Neural progenitor cell (in vitro differentiated cells): Measurements from ENCODE around the gene RGS18. TPM values are rescaled to one million over a fixed set of nuclear protein-coding genes. Genes with fewer than 3 reads are reported as not detected.

Source experiments
- DNase-seq: peaks from one replicate; pipeline ENCODE4 v3.0.0-alpha.2; 2016; ENCODE audit warnings: low spot score
- H2AFZ ChIP-seq: fragments of 200-600 bp; sonication (generic); replicated peaks from 2 replicates; pipeline ENCODE4 v1.6.1; 2016; ENCODE audit warnings: antibody characterized with exemption
- H3F3A ChIP-seq: fragments of 200-600 bp; sonication (generic); 2 replicates; pipeline ENCODE4 v1.6.1; 2016; ENCODE audit warnings: antibody characterized with exemption, low read depth
- H3K27ac ChIP-seq: fragments of 200-600 bp; sonication (generic); 2 replicates; pipeline ENCODE4 v1.5.1; 2016; ENCODE audit warnings: mild to moderate bottlenecking
- H3K27me3 ChIP-seq: fragments of 200-600 bp; sonication (generic); 2 replicates; pipeline ENCODE4 v1.6.1; 2016; ENCODE audit warnings: mild to moderate bottlenecking, moderate library complexity
- H3K36me3 ChIP-seq: fragments of 200-600 bp; sonication (generic); 2 replicates; pipeline ENCODE4 v1.5.1; 2016
- H3K4me1 ChIP-seq: fragments of 200-600 bp; sonication (generic); 2 replicates; pipeline ENCODE4 v1.6.1; 2016; ENCODE audit warnings: mixed run types
- H3K4me2 ChIP-seq: fragments of 200-600 bp; sonication (generic); 2 replicates; pipeline ENCODE4 v1.6.1; 2016
- H3K4me3 ChIP-seq: fragments of 200-600 bp; sonication (generic); 2 replicates; pipeline ENCODE4 v1.5.1; 2016
- H3K79me2 ChIP-seq: fragments of 200-600 bp; sonication (generic); 2 replicates; pipeline ENCODE4 v1.6.1; 2016; ENCODE audit warnings: low read depth
- H3K9ac ChIP-seq: fragments of 200-600 bp; sonication (generic); 2 replicates; pipeline ENCODE4 v1.6.1; 2016
- H3K9me3 ChIP-seq: fragments of 200-600 bp; sonication (generic); 2 replicates; pipeline ENCODE4 v1.5.1; 2016; ENCODE audit warnings: low read depth
- H4K20me1 ChIP-seq: fragments of 200-600 bp; sonication (generic); 2 replicates; pipeline ENCODE4 v1.6.1; 2016; ENCODE audit warnings: low read depth
- H3K27ac Mint-ChIP-seq: 3 replicates; pipeline ENCODE4 v1.8.0; 2021; ENCODE audit warnings: mixed read lengths
- H3K27me3 Mint-ChIP-seq: 2 replicates; pipeline ENCODE4 v1.8.0; 2022; ENCODE audit warnings: low read depth, mild to moderate bottlenecking, inconsistent platforms, moderate library complexity, mixed read lengths; ENCODE audit not compliant: insufficient read depth
- H3K36me3 Mint-ChIP-seq: 3 replicates; pipeline ENCODE4 v1.8.0; 2021; ENCODE audit warnings: mixed read lengths
- H3K4me1 Mint-ChIP-seq: 3 replicates; pipeline ENCODE4 v1.8.0; 2021; ENCODE audit warnings: mixed read lengths
- H3K4me3 Mint-ChIP-seq: 3 replicates; pipeline ENCODE4 v1.8.0; 2021; ENCODE audit warnings: mild to moderate bottlenecking, moderate library complexity, mixed read lengths
- H3K9me3 Mint-ChIP-seq: 3 replicates; pipeline ENCODE4 v1.8.0; 2020; ENCODE audit warnings: mixed read lengths
- EZH2 ChIP-seq: fragments of 200-600 bp; sonication (generic); IDR thresholded peaks from 2 replicates; pipeline ENCODE4 v1.6.1; 2017; ENCODE audit warnings: antibody characterized with exemption, mild to moderate bottlenecking, moderate library complexity
- EZH2phosphoT487 ChIP-seq: fragments of 200-600 bp; sonication (generic); IDR thresholded peaks from 2 replicates; pipeline ENCODE4 v1.6.1; 2017; ENCODE audit warnings: antibody characterized with exemption
- total RNA-seq: library from RNA; depleted of rRNA; stranded (reverse); fragments of >200 nt; gene quantifications from 2 replicates; pipeline ENCODE4 v1.2.3, GENCODE V29; 2015; ENCODE audit warnings: low replicate concordance
- TF ChIP-seq, protein P1 (sequence below): fragments of 200-600 bp; sonication (generic); IDR thresholded peaks from 2 replicates; pipeline ENCODE4 v1.5.1; 2017; ENCODE audit warnings: antibody characterized with exemption, mild to moderate bottlenecking

The RGS18 gene
- total RNA-seq, 1 donor from 2014 or later: not detected

DNA sequence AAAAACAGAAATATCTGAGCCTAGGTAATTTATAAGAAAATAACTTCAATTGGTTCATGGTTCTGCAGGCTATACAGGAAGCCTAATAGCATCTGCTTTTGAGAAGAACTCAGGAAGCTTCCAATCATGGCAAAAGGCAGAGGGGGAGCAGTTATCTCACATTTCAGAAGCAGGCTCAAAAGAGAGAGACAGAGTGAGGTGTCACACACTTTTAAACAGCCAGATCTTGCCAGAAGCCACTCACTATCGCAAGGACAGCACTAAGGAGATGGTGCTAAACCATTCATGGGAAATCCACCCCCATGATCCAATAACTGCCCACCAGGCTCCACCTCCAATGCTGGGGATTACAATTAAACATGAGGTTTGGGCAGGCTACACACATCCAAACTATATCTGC, 25.5 kb downstream of the RGS18 start:
- no peaks in the 10 kb centered on the region for H3K27me3 ChIP-seq
- Mint-ChIP-seq H3K4me3 (no peak overlapping the region), H3K4me1 (no peaks in the 10 kb centered on the region), H3K27ac (no peak overlapping the region), H3K9me3 (no peaks in the 10 kb centered on the region), H3K27me3 (no peaks in the 10 kb centered on the region), H3K36me3 (no peaks in the 10 kb centered on the region)
- H3K79me2 ChIP-seq: no peaks in the 10 kb centered on the region
- H3K9ac ChIP-seq: no peak overlapping the region
- no peak overlapping the region for H3K4me2 ChIP-seq
- H4K20me1 ChIP-seq: no peaks in the 10 kb centered on the region
- no peak for DNase-seq
- H3K4me1 ChIP-seq: no peaks in the 10 kb centered on the region
- no peaks in the 10 kb centered on the region for H3F3A ChIP-seq
- H3K9me3 ChIP-seq: no peaks in the 10 kb centered on the region
- H3K27ac ChIP-seq: no peak overlapping the region
- no peak overlapping the region for H3K4me3 ChIP-seq
- no peak overlapping the region for H2AFZ ChIP-seq
- no peaks in the 10 kb centered on the region for H3K36me3 ChIP-seq
- TF ChIP-seq, protein P1, sequence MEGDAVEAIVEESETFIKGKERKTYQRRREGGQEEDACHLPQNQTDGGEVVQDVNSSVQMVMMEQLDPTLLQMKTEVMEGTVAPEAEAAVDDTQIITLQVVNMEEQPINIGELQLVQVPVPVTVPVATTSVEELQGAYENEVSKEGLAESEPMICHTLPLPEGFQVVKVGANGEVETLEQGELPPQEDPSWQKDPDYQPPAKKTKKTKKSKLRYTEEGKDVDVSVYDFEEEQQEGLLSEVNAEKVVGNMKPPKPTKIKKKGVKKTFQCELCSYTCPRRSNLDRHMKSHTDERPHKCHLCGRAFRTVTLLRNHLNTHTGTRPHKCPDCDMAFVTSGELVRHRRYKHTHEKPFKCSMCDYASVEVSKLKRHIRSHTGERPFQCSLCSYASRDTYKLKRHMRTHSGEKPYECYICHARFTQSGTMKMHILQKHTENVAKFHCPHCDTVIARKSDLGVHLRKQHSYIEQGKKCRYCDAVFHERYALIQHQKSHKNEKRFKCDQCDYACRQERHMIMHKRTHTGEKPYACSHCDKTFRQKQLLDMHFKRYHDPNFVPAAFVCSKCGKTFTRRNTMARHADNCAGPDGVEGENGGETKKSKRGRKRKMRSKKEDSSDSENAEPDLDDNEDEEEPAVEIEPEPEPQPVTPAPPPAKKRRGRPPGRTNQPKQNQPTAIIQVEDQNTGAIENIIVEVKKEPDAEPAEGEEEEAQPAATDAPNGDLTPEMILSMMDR: no peak
- TF ChIP-seq EZH2 (no peak), EZH2phosphoT487 (no peak)

DNA sequence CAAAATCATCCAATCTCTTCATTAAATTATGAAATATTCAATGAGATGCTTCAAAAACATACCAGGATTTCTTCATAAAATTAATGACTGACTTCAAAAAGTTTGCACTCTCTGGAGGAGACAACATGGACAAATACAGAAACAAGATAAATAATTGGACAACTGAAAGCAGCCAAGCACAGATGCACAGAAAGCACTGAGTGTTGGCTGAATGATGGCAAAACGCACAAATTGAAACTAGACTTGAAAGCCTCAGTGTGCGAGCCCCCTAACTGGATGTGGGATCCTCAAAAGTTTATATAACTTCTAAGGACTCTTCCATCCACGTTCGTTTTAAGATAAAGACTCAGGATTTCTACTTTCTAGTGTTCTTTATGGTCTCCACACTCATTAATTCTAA, 27.9 kb downstream of the RGS18 start:
- H3F3A ChIP-seq: no peaks in the 10 kb centered on the region
- no peak overlapping the region for H3K9ac ChIP-seq
- Mint-ChIP-seq H3K4me1 (no peaks in the 10 kb centered on the region), H3K4me3 (no peak overlapping the region), H3K36me3 (no peaks in the 10 kb centered on the region), H3K27ac (no peak overlapping the region), H3K9me3 (no peaks in the 10 kb centered on the region), H3K27me3 (no peaks in the 10 kb centered on the region)
- no peaks in the 10 kb centered on the region for H3K9me3 ChIP-seq
- H2AFZ ChIP-seq: peak overlapping the region; percentile 23
- no peaks in the 10 kb centered on the region for H3K27me3 ChIP-seq
- no peaks in the 10 kb centered on the region for H4K20me1 ChIP-seq
- H3K4me3 ChIP-seq: no peak overlapping the region
- no peaks in the 10 kb centered on the region for H3K79me2 ChIP-seq
- no peak for DNase-seq
- no peaks in the 10 kb centered on the region for H3K36me3 ChIP-seq
- H3K4me1 ChIP-seq: no peaks in the 10 kb centered on the region
- TF ChIP-seq, protein P1: no peak
- no peak for TF ChIP-seq EZH2phosphoT487
- TF ChIP-seq EZH2: no peak
- no peak overlapping the region for H3K27ac ChIP-seq
- H3K4me2 ChIP-seq: no peak overlapping the region

DNA sequence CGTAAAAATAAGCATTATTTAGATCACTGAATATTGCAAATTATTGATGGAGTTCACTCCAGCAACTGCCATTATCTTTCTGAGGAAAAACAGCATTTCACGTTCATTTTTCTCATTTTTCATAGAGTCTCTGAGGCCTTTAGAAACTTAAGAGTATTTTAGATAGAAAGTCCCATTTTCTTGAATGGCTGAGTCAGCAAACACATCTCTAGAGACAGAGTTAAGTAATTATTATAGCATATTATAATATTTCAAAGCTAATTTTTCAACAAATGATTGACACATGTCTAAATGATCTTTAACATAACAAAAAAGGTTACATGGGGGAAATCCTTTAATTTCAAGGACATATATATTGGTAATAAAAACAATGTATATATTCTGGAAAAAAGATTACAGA, 31.8 kb downstream of the RGS18 start:
- TF ChIP-seq, protein P1: no peak
- no peak for TF ChIP-seq EZH2
- Histone ChIP-seq H2AFZ (no peak overlapping the region), H3K4me1 (no peaks in the 10 kb centered on the region), H3K79me2 (no peaks in the 10 kb centered on the region), H3K9ac (no peak overlapping the region), H3K9me3 (no peaks in the 10 kb centered on the region), H4K20me1 (no peaks in the 10 kb centered on the region), H3K36me3 (no peaks in the 10 kb centered on the region), H3F3A (no peaks in the 10 kb centered on the region), H3K4me2 (no peak overlapping the region), H3K27me3 (no peaks in the 10 kb centered on the region), H3K27ac (no peak overlapping the region), H3K4me3 (no peak overlapping the region)
- H3K9me3 Mint-ChIP-seq: no peaks in the 10 kb centered on the region
- H3K4me1 Mint-ChIP-seq: no peaks in the 10 kb centered on the region
- H3K27me3 Mint-ChIP-seq: no peaks in the 10 kb centered on the region
- H3K36me3 Mint-ChIP-seq: no peaks in the 10 kb centered on the region
- DNase-seq: no peak
- H3K4me3 Mint-ChIP-seq: no peak overlapping the region
- H3K27ac Mint-ChIP-seq: no peak overlapping the region

DNA sequence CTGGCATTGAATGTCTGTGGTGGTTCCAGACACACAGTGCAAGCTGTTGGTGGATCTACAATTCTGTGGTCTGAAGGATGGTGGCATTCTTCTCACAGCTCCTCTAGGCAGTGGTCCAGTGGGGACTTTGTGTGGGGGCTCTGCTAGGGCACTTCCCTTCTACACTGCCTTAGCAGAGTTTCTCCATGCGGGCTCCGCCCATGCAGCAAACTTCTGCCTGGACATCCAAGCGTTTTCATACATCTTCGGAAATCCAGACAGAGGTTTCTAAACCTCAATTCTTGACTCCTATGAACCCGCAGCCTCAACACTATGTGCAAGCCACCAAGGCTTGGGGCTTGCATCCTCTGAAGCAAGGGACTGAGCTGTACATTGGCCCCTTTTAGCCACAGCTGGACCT, 43.0 kb downstream of the RGS18 start:
- no peaks in the 10 kb centered on the region for H3K9me3 ChIP-seq
- no peaks in the 10 kb centered on the region for H3F3A ChIP-seq
- no peak overlapping the region for H2AFZ ChIP-seq
- H3K36me3 Mint-ChIP-seq: peaks cover 4% of the 10 kb centered on the region
- TF ChIP-seq EZH2 (no peak), EZH2phosphoT487 (no peak)
- TF ChIP-seq, protein P1: no peak
- H3K9ac ChIP-seq: no peak overlapping the region
- H4K20me1 ChIP-seq: no peaks in the 10 kb centered on the region
- no peak overlapping the region for H3K27ac ChIP-seq
- H3K27me3 ChIP-seq: no peaks in the 10 kb centered on the region
- H3K4me1 Mint-ChIP-seq: no peaks in the 10 kb centered on the region
- no peaks in the 10 kb centered on the region for H3K4me1 ChIP-seq
- H3K9me3 Mint-ChIP-seq: peaks cover 21% of the 10 kb centered on the region
- peak; percentile 1 for DNase-seq
- no peaks in the 10 kb centered on the region for H3K36me3 ChIP-seq
- no peak overlapping the region for H3K4me3 Mint-ChIP-seq
- no peaks in the 10 kb centered on the region for H3K27me3 Mint-ChIP-seq
- H3K4me3 ChIP-seq: no peak overlapping the region
- H3K27ac Mint-ChIP-seq: no peak overlapping the region
- H3K79me2 ChIP-seq: no peaks in the 10 kb centered on the region
- H3K4me2 ChIP-seq: no peak overlapping the region
